ENCODE results near the gene GNL1.
A peak's percentile ranks its signal among the peaks of the same experiment; 100 is the strongest.
"Not testable (repeated sequence)": the region's sequence is repeated elsewhere in the genome, so short reads cannot be mapped to it uniquely, and the experiment has no call there.

Gene GNL1

GRCh38 chr6:30521082-30521481, 35.2 kb downstream of the GNL1 start:
- H3K36me3 ChIP-seq; H3K4me3 ChIP-seq; H3K27ac ChIP-seq; DNase-seq; H3K9me3 ChIP-seq; H3K27me3 ChIP-seq; intact Hi-C loops (cut with DNase I; ENCODE audit: low total_unique reads); H3K4me1 ChIP-seq: not testable (repeated sequence)

GRCh38 chr6:30520522-30520921, 35.8 kb downstream of the GNL1 start:
- intact Hi-C loops (cut with DNase I; ENCODE audit: low total_unique reads): no loop called here
- no peak overlapping the region for H3K4me3 ChIP-seq
- TF ChIP-seq CTCF (IDR thresholded peaks at IDR 0.05): no peak
- H3K4me1 ChIP-seq: peaks cover 0 to 3% (median 0%) of the 10 kb centered on the region in 4 donors
- H3K9me3 ChIP-seq: no peaks in the 10 kb centered on the region
- H3K36me3 ChIP-seq: no peaks in the 10 kb centered on the region
- no peaks in the 10 kb centered on the region for H3K27me3 ChIP-seq
- no peak overlapping the region for H3K27ac ChIP-seq
- no peak for DNase-seq

- H3K27me3 ChIP-seq; H3K4me3 ChIP-seq; H3K4me1 ChIP-seq; H3K36me3 ChIP-seq; H3K9me3 ChIP-seq; DNase-seq; intact Hi-C loops (cut with DNase I; ENCODE audit: low total_unique reads); H3K27ac ChIP-seq: not testable (repeated sequence)
These were observed 37.7 kb downstream of the GNL1 start for GRCh38 chr6:30518505-30519145.

- H3K4me3 ChIP-seq; H3K4me1 ChIP-seq; H3K27me3 ChIP-seq; intact Hi-C loops (cut with DNase I; ENCODE audit: low total_unique reads); H3K9me3 ChIP-seq; H3K27ac ChIP-seq; H3K36me3 ChIP-seq; DNase-seq: not testable (repeated sequence)
These were observed 38.4 kb downstream of the GNL1 start for GRCh38 chr6:30517767-30518504.

GRCh38 chr6:30516754-30517076, 39.6 kb downstream of the GNL1 start:
- Histone ChIP-seq H3K4me3 (peak overlapping the region; percentile 44 to 57), H3K27ac (peak overlapping the region; percentile 64 to 80)
- intact Hi-C loops (cut with DNase I; ENCODE audit: low total_unique reads); H3K27me3 ChIP-seq; DNase-seq; H3K4me1 ChIP-seq; H3K9me3 ChIP-seq; H3K36me3 ChIP-seq: not testable (repeated sequence)

- intact Hi-C loops (cut with DNase I; ENCODE audit: low total_unique reads): no loop called here
These were observed 40.1 kb downstream of the GNL1 start for GRCh38 chr6:30515944-30516753.

GRCh38 chr6:30515106-30515505, 41.2 kb downstream of the GNL1 start:
- no peak for TF ChIP-seq CTCF (IDR thresholded peaks at IDR 0.05)
- H3K4me1 ChIP-seq: peaks cover 0 to 3% (median 0%) of the 10 kb centered on the region in 4 donors
- no peaks in the 10 kb centered on the region for H3K27me3 ChIP-seq
- intact Hi-C loops (cut with DNase I; ENCODE audit: low total_unique reads): no loop called here
- H3K9me3 ChIP-seq: no peaks in the 10 kb centered on the region
- no peak for DNase-seq
- H3K27ac ChIP-seq: peak overlapping the region; percentile 64 to 80
- no peaks in the 10 kb centered on the region for H3K36me3 ChIP-seq
- no peak overlapping the region for H3K4me3 ChIP-seq

More at GRCh38 chr6:30515944-30516753, 40.1 kb downstream of the GNL1 start:
- Histone ChIP-seq H3K27ac (peak overlapping the region; percentile 64 to 80), H3K4me3 (peak overlapping the region; percentile 44 to 57), H3K4me1 (peaks cover 0 to 3% (median 0%) of the 10 kb centered on the region in 4 donors), H3K36me3 (no peaks in the 10 kb centered on the region), H3K9me3 (no peaks in the 10 kb centered on the region), H3K27me3 (no peaks in the 10 kb centered on the region)
- peak; percentile 94 for DNase-seq
- no peak for TF ChIP-seq CTCF (IDR thresholded peaks at IDR 0.05)
